Liver (tissue), 3 donors: Measurements from ENCODE around the gene TRIM25.

Experiments used
- EGR1 ChIP-seq, 2 donors: IDR thresholded peaks; 2 replicates each; pipeline ENCODE4 v1.6.1; 2016 to 2018; ENCODE audit warnings: antibody characterized with exemption in 2 of 2, low read depth in 2 of 2
- GABPA ChIP-seq, 2 donors: IDR thresholded peaks in 1 of 2; conservative IDR thresholded peaks in 1 of 2; 2 replicates each; pipeline ENCODE4 v1.6.1; 2016; ENCODE audit warnings: antibody characterized with exemption in 2 of 2, mild to moderate bottlenecking in 1 of 2, moderate library complexity in 1 of 2
- JUND ChIP-seq, 2 donors: IDR thresholded peaks; 2 replicates each; pipeline ENCODE4 v1.6.1; 2016; ENCODE audit warnings: antibody characterized with exemption in 2 of 2
- RAD21 ChIP-seq, 2 donors: IDR thresholded peaks; 2 replicates each; pipeline ENCODE4 v1.6.1; 2016; ENCODE audit warnings: antibody characterized with exemption in 2 of 2, mild to moderate bottlenecking in 2 of 2
- RXRA ChIP-seq, 2 donors: IDR thresholded peaks; 2 replicates each; pipeline ENCODE4 v1.6.1; 2017 to 2018; ENCODE audit warnings: antibody characterized with exemption in 2 of 2, mild to moderate bottlenecking in 1 of 2
- SP1 ChIP-seq: IDR thresholded peaks from 2 replicates; pipeline ENCODE4 v1.6.1; 2018; ENCODE audit warnings: antibody characterized with exemption, mild to moderate bottlenecking
- TAF1 ChIP-seq: conservative IDR thresholded peaks from 2 replicates; pipeline ENCODE4 v1.6.1; 2016; ENCODE audit warnings: antibody characterized with exemption, mild to moderate bottlenecking
- TF ChIP-seq, protein P1 (sequence below): IDR thresholded peaks from 2 replicates; pipeline ENCODE4 v1.6.1; 2016; ENCODE audit warnings: antibody characterized with exemption
- TF ChIP-seq, protein P2 (sequence below): fragments of 150-350 bp; IDR thresholded peaks from 2 replicates; pipeline ENCODE4 v1.5.1; 2017; ENCODE audit warnings: improper control_type of control experiment, low read depth, low read length; ENCODE audit not compliant: missing input control
- TF ChIP-seq, protein P3 (sequence below): IDR thresholded peaks from 2 replicates; pipeline ENCODE4 v1.6.1; 2016; ENCODE audit warnings: antibody characterized with exemption
- TF ChIP-seq, protein P4 (sequence below): IDR thresholded peaks from 2 replicates; pipeline ENCODE4 v1.6.1; 2016; ENCODE audit warnings: antibody characterized with exemption
- donor health status: healthy.
- donor health status: healthy.

DNA sequence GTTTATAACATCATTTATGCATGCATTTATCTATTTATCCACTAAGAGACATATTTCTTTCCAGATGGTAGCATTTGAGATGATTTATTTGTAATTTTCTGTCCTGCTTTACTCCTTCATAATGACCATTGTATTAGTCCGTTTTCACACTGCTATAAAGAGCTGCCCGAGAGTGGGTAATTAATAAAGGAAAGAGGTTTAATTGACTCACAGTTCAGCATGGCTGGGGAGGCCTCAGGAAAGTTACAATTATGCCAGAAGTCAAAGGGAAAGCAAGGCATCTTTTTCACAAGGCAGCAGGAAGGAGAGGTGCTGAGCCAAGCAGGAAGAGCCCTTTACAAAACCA is 28.6 kb downstream of the TRIM25 start:
- TF ChIP-seq GABPA (IDR thresholded peaks at IDR 0.05 in 1 of 2, conservative IDR thresholded peaks at IDR 0.05 in 1 of 2) = no peak
- TF ChIP-seq, protein P1, sequence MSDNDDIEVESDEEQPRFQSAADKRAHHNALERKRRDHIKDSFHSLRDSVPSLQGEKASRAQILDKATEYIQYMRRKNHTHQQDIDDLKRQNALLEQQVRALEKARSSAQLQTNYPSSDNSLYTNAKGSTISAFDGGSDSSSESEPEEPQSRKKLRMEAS = no peak
- TF ChIP-seq, protein P2, sequence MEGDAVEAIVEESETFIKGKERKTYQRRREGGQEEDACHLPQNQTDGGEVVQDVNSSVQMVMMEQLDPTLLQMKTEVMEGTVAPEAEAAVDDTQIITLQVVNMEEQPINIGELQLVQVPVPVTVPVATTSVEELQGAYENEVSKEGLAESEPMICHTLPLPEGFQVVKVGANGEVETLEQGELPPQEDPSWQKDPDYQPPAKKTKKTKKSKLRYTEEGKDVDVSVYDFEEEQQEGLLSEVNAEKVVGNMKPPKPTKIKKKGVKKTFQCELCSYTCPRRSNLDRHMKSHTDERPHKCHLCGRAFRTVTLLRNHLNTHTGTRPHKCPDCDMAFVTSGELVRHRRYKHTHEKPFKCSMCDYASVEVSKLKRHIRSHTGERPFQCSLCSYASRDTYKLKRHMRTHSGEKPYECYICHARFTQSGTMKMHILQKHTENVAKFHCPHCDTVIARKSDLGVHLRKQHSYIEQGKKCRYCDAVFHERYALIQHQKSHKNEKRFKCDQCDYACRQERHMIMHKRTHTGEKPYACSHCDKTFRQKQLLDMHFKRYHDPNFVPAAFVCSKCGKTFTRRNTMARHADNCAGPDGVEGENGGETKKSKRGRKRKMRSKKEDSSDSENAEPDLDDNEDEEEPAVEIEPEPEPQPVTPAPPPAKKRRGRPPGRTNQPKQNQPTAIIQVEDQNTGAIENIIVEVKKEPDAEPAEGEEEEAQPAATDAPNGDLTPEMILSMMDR = no peak
- no peak for TF ChIP-seq RAD21 (IDR thresholded peaks at IDR 0.05)
- TF ChIP-seq, protein P3, sequence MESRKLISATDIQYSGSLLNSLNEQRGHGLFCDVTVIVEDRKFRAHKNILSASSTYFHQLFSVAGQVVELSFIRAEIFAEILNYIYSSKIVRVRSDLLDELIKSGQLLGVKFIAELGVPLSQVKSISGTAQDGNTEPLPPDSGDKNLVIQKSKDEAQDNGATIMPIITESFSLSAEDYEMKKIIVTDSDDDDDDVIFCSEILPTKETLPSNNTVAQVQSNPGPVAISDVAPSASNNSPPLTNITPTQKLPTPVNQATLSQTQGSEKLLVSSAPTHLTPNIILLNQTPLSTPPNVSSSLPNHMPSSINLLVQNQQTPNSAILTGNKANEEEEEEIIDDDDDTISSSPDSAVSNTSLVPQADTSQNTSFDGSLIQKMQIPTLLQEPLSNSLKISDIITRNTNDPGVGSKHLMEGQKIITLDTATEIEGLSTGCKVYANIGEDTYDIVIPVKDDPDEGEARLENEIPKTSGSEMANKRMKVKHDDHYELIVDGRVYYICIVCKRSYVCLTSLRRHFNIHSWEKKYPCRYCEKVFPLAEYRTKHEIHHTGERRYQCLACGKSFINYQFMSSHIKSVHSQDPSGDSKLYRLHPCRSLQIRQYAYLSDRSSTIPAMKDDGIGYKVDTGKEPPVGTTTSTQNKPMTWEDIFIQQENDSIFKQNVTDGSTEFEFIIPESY = no peak
- TF ChIP-seq, protein P4, sequence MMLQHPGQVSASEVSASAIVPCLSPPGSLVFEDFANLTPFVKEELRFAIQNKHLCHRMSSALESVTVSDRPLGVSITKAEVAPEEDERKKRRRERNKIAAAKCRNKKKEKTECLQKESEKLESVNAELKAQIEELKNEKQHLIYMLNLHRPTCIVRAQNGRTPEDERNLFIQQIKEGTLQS = no peak
- no peak for TF ChIP-seq TAF1
- TF ChIP-seq EGR1 (IDR thresholded peaks at IDR 0.05; ENCODE audit: low read depth in 2 of 2) = no peak
- no peak for TF ChIP-seq SP1
- no peak for TF ChIP-seq RXRA (IDR thresholded peaks at IDR 0.05)
- no peak for TF ChIP-seq JUND (IDR thresholded peaks at IDR 0.05)
